GM21723 (cell line): ENCODE results near the gene TNPO3.
"Not testable (repeated sequence)": the region's sequence is repeated elsewhere in the genome, so short reads cannot be mapped to it uniquely, and the experiment has no call there.

Experiments used
- ATAC-seq: cut with Tn5 transposase; IDR thresholded peaks from one replicate; pipeline ENCODE4 v1.9.1; 2021; ENCODE audit warnings: mild to moderate bottlenecking, moderate library complexity; ENCODE audit not compliant: unreplicated experiment

Gene TNPO3

GRCh38 chr7:128968624-128969023, 86.3 kb downstream of the TNPO3 start:
- no peak for ATAC-seq

- peak; percentile 85 for ATAC-seq
Measured at GRCh38 chr7:128963327-128963757, 91.6 kb downstream of the TNPO3 start.

- ATAC-seq, result peak; percentile 28
Measured at GRCh38 chr7:128962899-128963298, 92.0 kb downstream of the TNPO3 start.

- ATAC-seq, result no peak
Measured at GRCh38 chr7:128961030-128961659, 93.8 kb downstream of the TNPO3 start.

- no peak for ATAC-seq
Measured at GRCh38 chr7:128959296-128959695, 95.6 kb downstream of the TNPO3 start.

GRCh38 chr7:128955981-128956380, 98.9 kb downstream of the TNPO3 start:
- ATAC-seq, result no peak

- peak; percentile 68 for ATAC-seq
Measured at GRCh38 chr7:128954830-128955802, 99.8 kb downstream of the TNPO3 start.

GRCh38 chr7:128954150-128954549, 100.8 kb downstream of the TNPO3 start:
- no peak for ATAC-seq

GRCh38 chr7:128951296-128951695, 103.6 kb downstream of the TNPO3 start:
- no peak for ATAC-seq

GRCh38 chr7:128948976-128949760, 105.7 kb downstream of the TNPO3 start:
- ATAC-seq, result no peak

GRCh38 chr7:128948312-128948973, 106.5 kb downstream of the TNPO3 start:
- no peak for ATAC-seq

GRCh38 chr7:128947854-128948253, 107.1 kb downstream of the TNPO3 start:
- ATAC-seq, result no peak

GRCh38 chr7:128946936-128947830, 107.7 kb downstream of the TNPO3 start:
- ATAC-seq, result no peak

- no peak for ATAC-seq
Measured at GRCh38 chr7:128945668-128946366, 109.1 kb downstream of the TNPO3 start.

- no peak for ATAC-seq
Measured at GRCh38 chr7:128944487-128945236, 110.2 kb downstream of the TNPO3 start.

- not testable (repeated sequence) for ATAC-seq
Measured at GRCh38 chr7:128943251-128943650, 111.7 kb downstream of the TNPO3 start.

GRCh38 chr7:128941946-128942526, 112.9 kb downstream of the TNPO3 start:
- no peak for ATAC-seq

- no peak for ATAC-seq
Measured at GRCh38 chr7:128941323-128941890, 113.5 kb downstream of the TNPO3 start.
